ENCODE measurements around the gene SGSM1.
A peak's percentile ranks its signal among the peaks of the same experiment; 100 is the strongest.
"Not testable (repeated sequence)": the region's sequence is repeated elsewhere in the genome, so short reads cannot be mapped to it uniquely, and the experiment has no call there.

The SGSM1 gene

DNA sequence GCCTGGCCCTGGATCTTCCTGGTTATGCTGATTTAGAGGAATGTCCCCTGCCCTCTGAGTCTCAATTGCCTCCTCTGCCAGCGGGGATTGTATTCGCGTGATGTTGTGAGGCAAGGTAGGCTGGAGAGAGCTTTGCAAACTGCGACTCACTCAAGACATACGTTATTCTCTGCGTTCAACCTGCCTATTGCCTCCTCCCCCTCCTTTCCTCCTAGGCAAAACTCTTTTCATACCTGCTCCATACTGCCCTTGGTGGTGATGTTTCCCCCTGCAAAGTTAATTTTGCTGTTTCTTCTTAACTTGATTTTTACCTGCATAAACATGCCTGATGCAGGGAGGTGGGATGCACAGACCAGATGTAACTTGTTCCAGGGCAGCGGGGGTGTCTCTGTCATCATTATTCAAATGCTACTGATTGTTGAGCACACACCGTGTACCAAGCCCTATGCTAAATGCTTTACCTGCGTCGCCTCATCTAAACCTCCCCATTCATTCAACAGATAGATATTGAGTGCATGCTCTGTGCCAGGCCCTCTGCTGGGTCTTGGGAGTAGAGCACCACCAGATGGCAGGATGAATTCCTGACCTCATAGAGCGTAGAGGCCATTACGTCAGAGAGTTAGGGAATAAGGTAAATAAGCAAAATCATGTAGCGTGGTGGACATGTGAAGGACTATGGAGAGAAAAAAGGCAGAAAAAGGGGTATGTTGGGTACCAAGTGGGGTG, 29.0 kb downstream of the SGSM1 start:
- DNase-seq (ENCODE audit: low read depth in 2 of 2, low spot score in 1 of 2) = no peak

DNA sequence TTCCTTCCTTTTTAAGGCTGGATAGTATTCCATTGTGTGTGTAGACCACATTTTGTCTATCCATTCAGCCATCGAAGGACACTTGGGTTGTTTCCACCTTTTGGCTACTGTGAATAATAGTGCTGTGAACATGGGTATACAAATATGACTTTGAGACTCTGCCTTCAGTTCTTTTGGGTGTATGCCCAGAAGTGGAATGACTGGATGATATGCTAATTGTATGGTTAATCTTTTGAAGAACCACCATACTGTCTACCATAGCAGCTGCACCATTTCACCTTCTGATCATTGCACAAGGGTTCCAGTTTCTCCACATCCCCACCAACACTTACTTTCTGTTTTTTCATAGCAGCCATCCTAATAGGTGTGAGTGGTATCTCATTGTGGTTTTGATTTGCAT, 30.3 kb downstream of the SGSM1 start:
- no peak for DNase-seq (ENCODE audit: low read depth in 2 of 2, low spot score in 1 of 2)

DNA sequence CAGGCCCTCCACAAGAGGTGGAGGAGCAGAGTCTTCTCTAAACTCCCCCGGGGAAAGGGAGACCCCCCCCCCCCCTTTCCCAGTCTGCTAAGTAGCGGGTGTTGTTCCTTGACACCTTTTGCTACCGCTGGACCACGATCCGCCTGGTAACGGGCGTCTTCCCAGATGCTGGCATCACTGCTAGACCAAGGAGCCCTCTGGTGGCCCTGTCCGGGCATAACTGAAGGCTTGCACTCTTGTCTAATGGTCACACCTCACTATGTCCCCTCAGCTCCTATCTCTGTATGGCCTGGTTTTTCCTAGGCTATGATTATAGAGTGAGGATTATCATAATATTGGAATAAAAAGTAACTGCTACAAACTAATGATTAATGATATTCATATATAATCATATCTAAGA, 31.5 kb downstream of the SGSM1 start:
- DNase-seq (ENCODE audit: low read depth in 2 of 2, low spot score in 1 of 2) = not testable (repeated sequence)

DNA sequence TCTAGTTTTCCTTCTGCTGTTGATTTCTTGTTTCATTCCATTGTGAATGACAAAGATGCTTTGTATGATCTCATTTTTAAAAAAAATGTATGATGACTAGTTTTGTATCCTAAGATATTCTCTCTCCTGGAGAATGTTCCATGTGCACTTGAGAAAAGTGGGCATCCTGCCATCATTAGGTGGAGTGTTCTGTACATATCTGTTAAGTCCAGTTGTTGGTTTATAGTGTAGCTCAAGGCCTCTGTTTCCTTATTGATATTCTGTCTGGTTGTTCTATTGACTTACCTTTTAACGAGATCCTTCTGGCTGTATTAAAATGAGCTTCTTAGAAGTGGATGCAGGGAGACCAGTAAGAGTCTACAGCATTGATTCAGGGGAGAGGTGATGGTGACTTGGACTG, 35.2 kb downstream of the SGSM1 start:
- DNase-seq (ENCODE audit: low read depth in 2 of 2, low spot score in 1 of 2) = no peak

DNA sequence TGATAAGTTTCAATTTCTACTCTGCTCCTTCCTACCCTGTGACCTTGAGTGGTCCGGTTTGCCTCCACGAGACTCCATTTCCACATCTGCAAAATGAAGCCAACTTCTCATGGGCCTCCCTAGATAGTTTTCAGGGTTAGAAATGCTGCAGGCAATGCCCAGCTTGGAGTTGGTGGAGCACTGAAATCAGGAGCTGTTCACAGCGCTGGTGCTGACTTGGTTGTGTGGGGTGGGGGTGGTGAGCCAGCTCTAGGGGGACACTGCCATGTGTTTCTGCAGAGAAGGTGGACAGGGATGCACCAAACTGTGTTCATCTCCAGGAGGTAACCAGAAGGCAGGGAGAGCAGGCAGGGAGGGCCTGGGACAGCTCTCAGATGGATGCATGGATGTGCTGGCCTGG, 37.0 kb downstream of the SGSM1 start:
- DNase-seq (ENCODE audit: low read depth in 2 of 2, low spot score in 1 of 2) = no peak

DNA sequence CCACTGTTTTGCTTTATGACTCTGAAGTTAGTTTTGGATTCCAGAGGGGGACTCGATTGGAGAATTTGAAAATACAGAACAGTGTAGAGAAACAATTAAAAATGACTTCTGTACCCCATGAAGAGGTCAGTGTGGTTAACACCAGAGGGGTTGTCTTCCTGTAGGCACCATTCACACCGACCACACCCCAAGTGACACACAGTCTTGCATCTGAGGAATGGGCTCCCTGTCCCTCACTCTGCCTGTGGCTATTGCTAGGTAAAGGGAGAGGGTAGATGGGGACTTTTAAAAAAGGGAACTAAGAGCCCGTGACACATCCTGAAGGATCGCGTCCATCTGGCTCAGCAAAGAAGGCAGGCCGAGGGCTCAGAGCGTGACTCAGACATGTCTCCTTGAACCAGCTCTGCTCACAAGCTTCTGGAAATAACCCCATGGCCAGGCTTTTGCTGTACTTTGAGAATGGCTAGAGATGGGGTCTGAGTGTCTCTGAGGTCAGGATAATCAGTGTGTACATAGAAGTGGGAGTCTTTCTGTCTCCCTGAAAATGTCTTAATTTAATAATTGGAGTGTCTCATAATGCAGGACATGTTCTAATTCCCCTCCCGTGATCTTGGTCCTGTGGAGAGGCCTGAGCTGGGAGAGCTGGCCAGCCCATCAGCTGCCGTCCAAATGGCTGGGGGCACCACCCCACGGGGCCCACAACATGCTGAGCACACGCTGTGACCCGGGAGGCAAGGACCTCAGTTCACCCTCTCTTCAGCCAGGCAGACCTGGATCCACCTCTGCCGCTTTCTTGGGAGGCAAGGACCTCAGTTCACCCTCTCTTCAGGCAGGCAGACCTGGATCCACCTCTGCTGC, 39.3 kb downstream of the SGSM1 start:
- peak in 1 of 2 donors; percentile 2 for DNase-seq (ENCODE audit: low read depth in 2 of 2, low spot score in 1 of 2)

DNA sequence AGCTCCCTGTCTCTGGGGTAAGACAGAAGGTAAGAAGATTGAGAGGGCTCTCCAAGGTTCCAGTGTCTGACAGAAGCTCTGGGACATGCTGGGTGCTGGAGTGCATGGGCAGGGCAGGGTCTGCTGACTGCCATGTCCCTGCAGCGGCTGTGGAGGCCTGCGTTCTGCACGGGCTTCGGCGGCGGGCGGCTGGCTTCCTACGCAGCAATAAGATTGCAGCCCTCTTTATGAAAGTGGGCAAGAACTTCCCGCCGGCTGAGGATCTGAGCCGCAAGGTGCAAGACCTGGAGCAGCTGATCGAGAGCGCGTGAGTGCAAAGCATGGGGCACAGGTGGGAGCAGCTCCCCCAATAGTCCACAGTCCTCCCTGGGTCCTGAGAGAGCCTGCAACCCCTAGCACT, 41.5 kb downstream of the SGSM1 start:
- no peak for DNase-seq (ENCODE audit: low read depth in 2 of 2, low spot score in 1 of 2)

DNA sequence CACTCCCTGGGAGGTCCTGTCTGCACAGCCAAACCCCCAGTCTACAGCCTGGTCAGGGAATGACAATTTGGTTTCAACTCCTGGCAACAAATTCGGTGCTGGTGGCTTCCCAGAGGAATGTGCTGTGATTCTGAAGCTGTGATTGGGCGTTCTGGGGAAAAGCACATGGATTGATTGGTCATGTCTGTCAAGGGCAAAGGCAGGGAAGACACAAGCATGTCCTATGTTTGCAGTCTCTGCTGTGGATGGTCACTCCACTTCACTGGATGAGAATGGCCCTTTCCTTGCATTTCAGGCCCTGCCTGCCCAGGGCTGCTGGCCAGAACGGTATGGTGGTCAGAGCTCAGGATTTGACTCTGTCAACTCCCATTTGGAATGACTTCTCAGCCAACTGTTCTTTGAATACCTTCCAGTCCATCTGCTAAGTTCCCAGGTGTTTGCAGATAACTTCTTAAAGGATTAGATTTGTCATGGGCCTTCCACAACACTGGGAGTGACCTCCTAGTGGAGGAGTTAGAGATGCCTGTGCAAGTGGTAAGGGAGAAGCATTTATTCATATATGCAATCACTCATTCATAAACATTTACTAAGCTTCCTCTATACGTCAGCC, 42.7 kb downstream of the SGSM1 start:
- DNase-seq (ENCODE audit: low read depth in 2 of 2, low spot score in 1 of 2) = no peak

DNA sequence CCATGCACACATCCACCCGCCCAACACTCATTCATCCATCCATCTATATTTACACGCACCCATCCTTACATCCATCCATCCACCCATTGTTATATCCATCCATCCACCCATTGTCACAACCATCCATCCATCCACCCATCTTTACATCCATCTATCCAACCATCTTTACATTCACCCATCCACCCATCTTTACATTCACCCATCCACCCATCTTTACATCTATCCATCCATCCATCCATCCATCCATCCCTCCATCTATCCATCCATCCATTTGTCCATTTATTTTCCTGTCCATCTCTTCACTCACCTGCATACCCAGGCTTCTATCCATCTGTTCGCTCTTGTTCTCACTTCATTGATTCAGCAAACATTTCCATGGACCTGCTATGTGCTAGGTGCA, 49.8 kb downstream of the SGSM1 start:
- DNase-seq (ENCODE audit: low read depth in 2 of 2, low spot score in 1 of 2) = no peak

DNA sequence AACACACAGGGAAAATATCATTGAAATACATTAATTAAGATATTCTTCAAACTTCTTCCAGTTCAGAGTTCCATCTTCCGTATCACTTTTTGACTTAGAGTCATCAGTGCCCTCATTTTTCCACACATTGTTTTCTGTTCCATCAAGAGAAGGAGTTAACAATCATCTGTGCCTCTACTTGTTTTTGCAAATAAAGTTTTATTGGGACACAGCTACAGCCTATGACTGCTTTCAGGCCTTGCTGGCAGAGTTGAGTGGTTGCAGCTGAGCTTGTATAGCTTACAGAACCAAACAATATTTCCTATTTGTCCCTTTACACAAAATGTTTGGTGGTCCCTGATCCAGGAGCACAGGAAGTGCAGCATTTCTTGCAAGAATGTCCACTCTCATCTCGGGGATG, 51.6 kb downstream of the SGSM1 start:
- no peak for DNase-seq (ENCODE audit: low read depth in 2 of 2, low spot score in 1 of 2)

DNA sequence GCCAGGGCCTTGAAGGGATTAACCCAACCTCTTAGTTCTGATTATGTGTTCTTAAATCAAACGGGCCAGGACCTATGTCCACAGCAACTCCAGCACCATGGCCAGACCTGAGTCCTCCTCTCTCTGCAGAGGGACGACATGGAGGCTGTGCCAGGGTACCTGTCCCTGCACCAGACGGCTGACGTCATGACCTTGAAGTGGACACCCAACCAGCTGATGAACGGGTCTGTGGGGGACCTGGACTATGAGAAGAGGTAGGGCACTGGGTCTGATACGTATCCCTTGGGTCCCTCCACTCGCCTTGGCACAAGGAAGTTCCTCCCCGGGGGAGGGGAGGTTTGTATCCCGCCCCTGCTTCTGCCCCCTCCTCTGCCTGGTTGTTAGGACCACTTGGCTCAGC, 53.6 kb downstream of the SGSM1 start:
- no peak for DNase-seq (ENCODE audit: low read depth in 2 of 2, low spot score in 1 of 2)

DNA sequence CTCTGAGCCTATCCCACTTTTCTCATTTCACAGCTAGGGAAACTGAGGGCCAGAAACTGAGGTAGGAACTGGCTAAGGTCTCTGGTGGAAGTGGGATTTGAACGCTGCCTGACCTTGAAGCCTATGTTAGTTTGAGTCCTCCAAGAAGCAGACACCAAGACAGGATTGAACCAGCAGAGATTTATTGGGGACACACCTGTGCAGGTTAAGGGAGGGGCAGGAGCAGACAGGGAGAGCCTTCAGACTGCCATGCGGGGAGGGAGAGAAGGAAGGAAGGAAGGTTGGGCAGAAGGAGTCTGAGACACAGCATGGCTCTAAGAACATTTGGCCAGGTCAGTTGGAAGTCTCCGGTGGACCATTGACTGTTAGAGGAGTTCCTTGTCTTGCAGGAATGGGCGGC, 59.5 kb downstream of the SGSM1 start:
- no peak for DNase-seq (ENCODE audit: low read depth in 2 of 2, low spot score in 1 of 2)

DNA sequence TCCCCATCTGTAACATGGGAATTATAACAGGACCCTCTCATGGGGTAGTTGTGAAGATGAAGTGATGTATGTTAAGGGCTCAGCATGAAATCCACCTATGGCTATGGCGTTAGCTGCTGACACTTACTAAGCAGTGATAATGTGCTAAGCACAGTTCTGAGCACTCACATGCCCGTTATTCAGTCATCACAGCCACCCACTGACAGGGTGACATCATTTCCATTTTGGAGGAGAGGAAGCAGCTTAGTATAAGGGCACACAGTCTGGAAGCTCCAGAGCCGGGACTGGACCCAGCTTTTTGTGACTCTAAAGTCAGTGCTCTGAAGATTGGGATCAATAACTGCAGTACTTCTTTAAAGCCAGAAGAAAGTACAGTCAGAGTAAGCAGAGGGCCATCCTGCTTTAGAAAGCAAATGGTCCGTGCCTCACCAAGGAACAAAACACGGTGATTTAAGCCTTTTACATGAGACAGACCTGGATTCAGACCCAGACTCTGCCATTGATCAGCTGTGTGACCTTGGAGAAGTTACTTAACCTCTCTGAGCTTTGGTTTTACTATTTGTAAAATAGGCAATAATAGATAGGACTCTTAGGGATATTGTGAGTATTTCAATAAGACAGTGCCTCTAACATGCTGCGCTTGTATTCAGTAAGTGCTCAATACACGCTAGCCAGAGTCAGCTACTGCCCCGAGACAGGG, 61.5 kb downstream of the SGSM1 start:
- DNase-seq (ENCODE audit: low read depth in 2 of 2, low spot score in 1 of 2) = no peak

DNA sequence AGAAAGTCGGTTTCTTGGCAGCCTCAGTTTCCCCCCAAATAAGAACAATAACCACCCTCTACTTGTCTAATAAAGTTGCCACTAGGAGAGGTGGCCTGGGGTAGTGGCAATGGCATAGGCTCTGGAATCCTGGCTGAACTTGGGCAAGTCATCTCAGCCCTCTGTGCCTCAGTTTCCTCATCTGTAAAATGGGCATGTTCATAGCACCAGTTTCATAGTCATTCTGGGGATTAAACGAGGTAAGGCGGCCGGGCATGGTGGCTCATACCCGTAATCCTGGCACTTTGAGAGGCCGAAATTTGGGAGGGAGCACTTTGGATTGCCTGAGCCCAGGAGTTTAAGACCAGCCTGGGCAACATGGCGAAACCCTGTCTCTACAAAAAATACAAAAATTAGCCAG, 63.0 kb downstream of the SGSM1 start:
- DNase-seq (ENCODE audit: low read depth in 2 of 2, low spot score in 1 of 2) = no peak

DNA sequence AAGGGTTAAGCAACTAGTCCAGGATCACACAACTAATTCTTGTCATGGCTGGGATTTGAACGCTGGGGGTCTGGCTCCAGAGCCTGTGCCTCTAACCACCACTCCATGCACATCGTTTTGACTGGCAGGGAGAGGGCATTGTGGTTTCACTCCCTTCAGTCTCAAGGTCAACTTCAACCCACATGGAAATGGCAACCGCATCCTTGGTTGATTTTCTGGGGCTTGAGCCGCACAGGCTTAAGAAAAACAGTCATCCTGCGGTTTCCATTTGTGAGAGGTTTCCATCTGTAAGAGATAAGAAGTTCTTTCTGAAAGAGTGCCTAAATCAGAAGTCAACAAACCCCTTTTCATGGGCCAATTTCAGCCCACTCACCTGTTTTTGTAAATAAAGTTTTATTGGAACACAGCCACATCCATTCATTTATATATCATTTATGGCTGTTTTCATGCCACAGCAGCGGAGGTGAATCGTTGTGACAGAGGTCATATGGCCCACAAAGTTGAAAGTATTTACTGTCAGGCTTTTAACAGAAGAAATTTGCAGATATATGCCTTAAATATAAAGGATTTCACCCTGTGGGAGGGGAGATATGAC, 65.7 kb downstream of the SGSM1 start:
- no peak for DNase-seq (ENCODE audit: low read depth in 2 of 2, low spot score in 1 of 2)

DNA sequence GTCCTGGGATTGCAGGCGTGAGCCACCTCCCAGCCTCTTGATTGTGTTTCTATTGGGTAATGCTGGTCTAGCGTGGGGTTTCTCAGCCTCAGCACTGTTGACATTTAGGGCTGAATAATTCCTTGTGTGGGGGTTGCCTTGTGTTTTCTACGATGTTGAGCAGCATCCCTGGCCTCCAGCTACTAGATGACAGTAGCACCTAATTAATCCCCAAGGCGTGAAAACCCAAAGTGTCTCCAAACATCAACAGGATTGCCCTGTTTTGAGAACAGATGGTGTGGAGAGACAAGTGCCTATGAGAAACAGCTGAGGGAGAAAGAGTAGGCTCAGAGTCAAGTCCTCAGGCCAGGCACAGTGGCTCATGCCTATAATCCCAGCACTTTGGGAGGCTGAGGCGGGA, 67.2 kb downstream of the SGSM1 start:
- no peak for DNase-seq (ENCODE audit: low read depth in 2 of 2, low spot score in 1 of 2)

DNA sequence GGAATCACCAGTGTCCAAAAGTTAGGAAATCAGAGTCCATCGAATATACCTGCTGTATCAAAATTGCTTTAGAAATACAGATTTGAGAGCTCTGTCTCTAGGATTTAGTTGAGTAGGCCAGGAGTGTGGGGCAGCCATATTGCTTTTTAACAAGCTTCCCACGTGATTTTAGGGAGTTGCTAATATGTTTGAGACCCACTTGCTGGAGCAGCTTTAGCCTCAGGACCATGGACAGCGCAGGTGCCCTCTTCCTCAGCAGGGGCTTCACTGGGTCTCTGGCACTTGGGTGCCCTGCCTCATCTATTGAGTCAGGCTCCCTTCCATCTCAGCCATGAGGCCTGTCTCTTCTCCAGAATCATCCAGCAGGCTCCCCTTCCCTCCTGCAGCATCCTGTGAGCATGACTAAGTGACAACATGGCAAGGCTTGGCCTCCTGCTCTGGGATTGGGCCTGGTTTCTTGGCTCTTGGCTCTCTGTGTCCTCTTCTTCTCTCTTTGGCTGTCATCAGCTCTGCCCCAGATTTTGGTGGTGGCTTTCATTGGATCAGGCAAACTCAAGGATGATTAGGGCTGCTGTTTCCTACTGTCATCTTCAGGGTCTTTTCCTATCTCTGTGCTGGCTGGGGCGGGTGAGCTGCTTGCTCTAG, 70.0 kb downstream of the SGSM1 start:
- no peak for DNase-seq (ENCODE audit: low read depth in 2 of 2, low spot score in 1 of 2)

DNA sequence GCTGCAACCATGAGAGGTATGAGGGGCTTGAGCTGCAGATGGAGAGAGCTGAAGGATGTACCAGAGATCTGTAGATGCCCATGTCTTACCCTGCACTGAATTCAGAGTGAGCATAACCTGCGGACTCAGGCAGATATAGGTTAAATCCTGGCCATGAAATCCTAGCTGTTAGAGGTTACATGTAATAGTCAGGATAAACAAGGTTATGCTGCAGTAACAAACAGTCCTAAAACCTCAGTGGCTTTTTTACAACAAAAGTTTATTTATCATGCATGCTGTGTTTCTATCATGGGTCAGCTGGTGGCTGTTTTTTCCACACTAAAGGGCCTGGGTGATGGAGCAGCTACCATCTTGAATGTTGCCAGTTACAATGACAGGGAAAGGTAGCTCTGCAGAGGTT, 70.7 kb downstream of the SGSM1 start:
- no peak for DNase-seq (ENCODE audit: low read depth in 2 of 2, low spot score in 1 of 2)

DNA sequence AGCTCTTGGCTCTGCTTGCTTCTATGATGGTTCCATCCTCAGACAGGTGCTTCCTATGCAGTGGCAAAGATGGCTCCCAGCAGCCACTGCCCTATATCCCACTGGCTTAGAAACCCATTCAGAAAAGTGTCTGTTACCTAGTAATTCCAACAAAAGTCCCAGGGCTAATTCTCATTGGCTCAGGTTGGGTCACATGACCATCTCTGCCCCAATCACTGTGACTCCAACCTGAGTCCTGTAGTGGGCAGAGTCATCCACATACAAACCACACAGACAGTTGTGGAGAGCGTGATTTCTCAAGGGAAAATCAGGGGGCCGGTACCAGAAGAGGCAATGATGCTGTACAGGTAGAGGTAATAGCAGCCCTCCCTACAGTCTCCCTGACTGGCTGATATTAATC, 73.0 kb downstream of the SGSM1 start:
- no peak for DNase-seq (ENCODE audit: low read depth in 2 of 2, low spot score in 1 of 2)

DNA sequence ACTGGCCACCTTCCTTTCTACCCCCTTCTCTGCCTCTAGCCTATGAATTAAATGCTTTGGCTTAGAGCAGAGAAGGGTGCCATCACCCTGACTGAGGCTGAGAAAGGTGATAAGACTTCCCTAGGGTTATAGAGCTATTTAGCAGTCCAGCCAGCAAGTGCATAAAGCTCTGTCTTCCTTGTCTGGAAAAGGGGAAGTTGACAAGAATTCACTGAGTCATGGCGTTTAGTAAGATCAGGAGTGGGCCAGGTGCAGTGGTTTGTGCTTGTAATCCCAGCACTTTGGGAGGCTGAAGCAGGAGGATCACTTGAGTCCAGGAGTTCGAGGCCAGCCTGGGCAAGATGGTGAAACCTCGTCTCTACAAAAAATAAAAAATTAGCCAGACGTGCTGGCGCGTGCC, 77.4 kb downstream of the SGSM1 start:
- DNase-seq (ENCODE audit: low read depth in 2 of 2, low spot score in 1 of 2) = no peak

DNA sequence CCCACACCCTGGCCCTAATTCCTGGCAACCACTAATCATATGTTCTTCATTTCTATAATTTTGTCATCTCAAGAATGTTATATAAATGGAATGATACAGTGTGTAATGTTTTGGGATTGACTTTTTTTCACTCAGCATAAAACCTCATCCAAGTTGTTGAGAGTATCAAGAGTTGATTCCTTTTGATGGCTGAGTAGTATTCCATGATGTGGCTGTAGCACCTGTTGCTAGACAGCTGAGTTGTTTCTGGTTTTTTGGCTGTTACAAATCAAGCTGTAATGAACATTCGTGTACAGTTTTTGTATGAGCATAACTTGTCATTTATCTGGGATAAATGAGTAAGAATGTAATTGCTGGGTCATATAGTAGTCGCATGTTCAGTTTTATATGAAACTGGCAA, 81.2 kb downstream of the SGSM1 start:
- DNase-seq (ENCODE audit: low read depth in 2 of 2, low spot score in 1 of 2) = no peak
